ENCODE results near the gene DACH1. TPM values are rescaled to one million over a fixed set of nuclear protein-coding genes. Genes with fewer than 3 reads are reported as not detected.

The DACH1 gene
- total RNA-seq, 1 experiment from 2014 or later = 0.11 TPM

DNA sequence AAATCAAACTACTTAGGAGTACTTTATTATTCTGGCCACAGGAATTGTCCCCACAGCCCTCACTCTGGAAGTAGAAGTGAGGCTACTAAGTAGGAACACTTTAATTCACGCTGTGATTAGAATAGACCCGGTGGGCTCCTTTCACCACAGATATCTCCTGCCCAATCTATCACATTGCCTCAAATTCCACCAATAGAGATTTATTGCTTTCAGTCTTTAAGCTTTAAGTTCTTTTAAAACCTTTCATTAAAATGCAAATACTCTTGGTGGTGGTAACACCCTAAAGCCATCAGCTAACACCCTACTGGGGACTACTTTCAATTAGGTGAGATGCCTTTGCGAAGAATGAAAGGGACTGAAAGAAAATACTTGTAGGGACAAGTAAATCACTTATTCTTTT is 181.9 kb downstream of the DACH1 start:
- BruUV-seq (replicated peaks) = no TSS peak
- Histone ChIP-seq H3K36me3 (ENCODE audit: insufficient read depth, low read length, poor library complexity, severe bottlenecking) (no peaks in the 10 kb centered on the region), H3K27ac (ENCODE audit: low read depth, low read length, poor library complexity, severe bottlenecking) (no peak overlapping the region), H3K27me3 (replicated peaks; ENCODE audit: insufficient read depth, low read depth, low read length, poor library complexity) (no peaks in the 10 kb centered on the region), H3K4me1 (ENCODE audit: insufficient read depth, low read length, poor library complexity, severe bottlenecking) (peaks cover 17% of the 10 kb centered on the region), H3K9me3 (ENCODE audit: low read depth, low read length, poor library complexity, severe bottlenecking) (no peaks in the 10 kb centered on the region), H3K4me3 (ENCODE audit: low read depth, low read length, poor library complexity, severe bottlenecking) (no peak overlapping the region)
- POLR2A ChIA-PET (ENCODE audit: low non-redundant PET) = no interaction called here
- TF ChIP-seq CTCF (conservative IDR thresholded peaks at IDR 0.05; ENCODE audit: low read depth, low read length) (no peak), EZH2 (IDR thresholded peaks at IDR 0.05; ENCODE audit: borderline replicate concordance, low read depth, low read length, poor library complexity, severe bottlenecking) (no peak)
- CTCF ChIA-PET = no interaction called here
- DNase-seq (ENCODE audit: low spot score) = no peak
- intact Hi-C loops (cut with micrococcal nuclease; ENCODE audit: unreplicated experiment) = no loop called here

DNA sequence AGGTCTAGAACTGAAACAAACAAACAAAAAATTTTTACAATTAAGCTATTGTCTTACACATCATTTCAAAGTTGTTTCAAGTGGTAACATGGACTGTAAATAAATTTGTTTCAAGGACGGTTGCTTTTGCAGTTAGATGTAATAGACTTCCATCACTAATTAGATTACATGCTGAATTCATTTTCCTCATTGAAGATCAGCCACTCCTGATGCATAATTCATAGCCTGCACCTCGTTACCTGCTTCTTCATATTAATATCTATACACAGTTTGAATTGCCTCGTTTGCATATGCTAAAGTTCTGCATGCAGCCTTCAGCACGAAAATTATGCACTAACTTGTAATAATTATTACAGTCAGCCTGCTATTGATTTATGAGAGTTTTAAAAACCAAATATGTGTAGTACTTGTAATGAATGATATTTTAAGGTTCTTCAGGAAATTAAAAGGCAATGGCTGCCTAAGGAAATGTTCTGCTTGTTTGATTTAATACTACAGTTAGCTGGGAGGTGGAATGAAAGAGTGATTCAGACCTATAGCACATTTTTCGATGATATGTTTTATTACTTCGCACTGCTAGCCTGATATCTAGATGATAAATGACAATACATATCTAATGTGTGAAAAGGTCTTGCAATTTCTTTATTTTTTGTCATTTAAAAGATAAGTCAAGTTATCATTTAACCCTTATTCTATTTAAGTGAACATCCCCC is 184.9 kb downstream of the DACH1 start:
- Histone ChIP-seq H3K27ac (ENCODE audit: low read depth, low read length, poor library complexity, severe bottlenecking) (no peak overlapping the region), H3K4me1 (ENCODE audit: insufficient read depth, low read length, poor library complexity, severe bottlenecking) (peaks cover 21% of the 10 kb centered on the region), H3K4me3 (ENCODE audit: low read depth, low read length, poor library complexity, severe bottlenecking) (no peak overlapping the region), H3K36me3 (ENCODE audit: insufficient read depth, low read length, poor library complexity, severe bottlenecking) (no peaks in the 10 kb centered on the region), H3K9me3 (ENCODE audit: low read depth, low read length, poor library complexity, severe bottlenecking) (no peaks in the 10 kb centered on the region), H3K27me3 (replicated peaks; ENCODE audit: insufficient read depth, low read depth, low read length, poor library complexity) (no peaks in the 10 kb centered on the region)
- ChIA-PET CTCF (no interaction called here), POLR2A (ENCODE audit: low non-redundant PET) (no interaction called here)
- intact Hi-C loops (cut with micrococcal nuclease; ENCODE audit: unreplicated experiment) = no loop called here
- no peak for DNase-seq (ENCODE audit: low spot score)
- BruUV-seq (replicated peaks) = no TSS peak
- no peak for TF ChIP-seq CTCF (conservative IDR thresholded peaks at IDR 0.05; ENCODE audit: low read depth, low read length)
- TF ChIP-seq EZH2 (IDR thresholded peaks at IDR 0.05; ENCODE audit: borderline replicate concordance, low read depth, low read length, poor library complexity, severe bottlenecking) = no peak

GRCh38 chr13:71677124-71677523 is 189.9 kb downstream of the DACH1 start:
- Histone ChIP-seq H3K4me1 (ENCODE audit: insufficient read depth, low read length, poor library complexity, severe bottlenecking) (peaks cover 19% of the 10 kb centered on the region), H3K27ac (ENCODE audit: low read depth, low read length, poor library complexity, severe bottlenecking) (no peak overlapping the region), H3K4me3 (ENCODE audit: low read depth, low read length, poor library complexity, severe bottlenecking) (no peak overlapping the region), H3K27me3 (replicated peaks; ENCODE audit: insufficient read depth, low read depth, low read length, poor library complexity) (no peaks in the 10 kb centered on the region), H3K36me3 (ENCODE audit: insufficient read depth, low read length, poor library complexity, severe bottlenecking) (no peaks in the 10 kb centered on the region), H3K9me3 (ENCODE audit: low read depth, low read length, poor library complexity, severe bottlenecking) (no peaks in the 10 kb centered on the region)
- CTCF ChIA-PET = no interaction called here
- no peak for TF ChIP-seq EZH2 (IDR thresholded peaks at IDR 0.05; ENCODE audit: borderline replicate concordance, low read depth, low read length, poor library complexity, severe bottlenecking)
- no peak for TF ChIP-seq CTCF (conservative IDR thresholded peaks at IDR 0.05; ENCODE audit: low read depth, low read length)
- peak; percentile 75 for DNase-seq (ENCODE audit: low spot score)
- BruUV-seq (replicated peaks) = no TSS peak
- intact Hi-C loops (cut with micrococcal nuclease; ENCODE audit: unreplicated experiment) = no loop called here
- POLR2A ChIA-PET (ENCODE audit: low non-redundant PET) = no interaction called here
